ENCODE results near the gene REC8. TPM values are rescaled to one million over a fixed set of nuclear protein-coding genes. Genes with fewer than 3 reads are reported as not detected.

Gene REC8
- total RNA-seq, 1 experiment from 2014 or later = 58.0 TPM

DNA sequence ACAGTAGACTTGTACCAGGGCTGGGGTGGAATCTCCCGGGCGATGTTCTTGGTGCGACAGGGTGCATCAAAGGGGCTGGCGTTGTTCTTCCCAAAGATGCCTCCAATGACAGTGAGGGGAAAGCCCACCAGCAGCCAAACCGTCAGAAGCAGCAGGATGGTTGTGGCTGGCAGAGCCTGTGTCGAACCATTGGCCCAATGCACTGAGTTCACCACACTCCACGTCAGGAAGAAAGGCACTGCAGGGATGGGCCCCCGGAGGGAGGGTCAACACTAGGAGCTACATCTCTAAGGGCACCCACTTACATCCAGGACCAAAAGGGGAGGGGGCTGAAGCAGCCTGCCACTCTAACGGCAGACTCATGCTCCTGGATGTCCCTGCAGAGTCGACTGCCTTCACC lies 18.5 kb downstream of the REC8 start:
- no peak overlapping the region for H3K4ac ChIP-seq (ENCODE audit: low read depth, low read length)
- H3K23ac ChIP-seq (ENCODE audit: insufficient read length, low read depth, low read length) = no peak overlapping the region
- no peaks in the 10 kb centered on the region for H3K27me3 ChIP-seq (ENCODE audit: insufficient read depth, low read length)
- DNase-seq = no peak
- no CpG with 5 or more reads among the region's 10 CpGs for WGBS (ENCODE audit: extremely low coverage, insufficient read length, low lambda C conversion rate)
- no peak overlapping the region for H2AFZ ChIP-seq (ENCODE audit: low read length)
- H3K4me1 Mint-ChIP-seq = peaks cover 22 to 25% of the 10 kb centered on the region in 2 experiments
- H3K9ac ChIP-seq (ENCODE audit: extremely low read depth, insufficient read length, low read length) = no peak overlapping the region
- no peak overlapping the region for H2BK15ac ChIP-seq (ENCODE audit: low read depth, low read length)
- H3K9me3 Mint-ChIP-seq = no peaks in the 10 kb centered on the region
- H3K36me3 Mint-ChIP-seq (ENCODE audit: insufficient read depth in 1 of 3, low read depth in 3 of 3) = peaks cover 17 to 64% (median 52%) of the 10 kb centered on the region in 3 experiments
- H4K5ac ChIP-seq (ENCODE audit: insufficient read length, low read depth, low read length) = no peak overlapping the region
- H3K79me1 ChIP-seq (ENCODE audit: insufficient read depth, low read depth, low read length, poor library complexity, severe bottlenecking) = peaks cover 4% of the 10 kb centered on the region
- no peak overlapping the region for H4K91ac ChIP-seq (ENCODE audit: insufficient read length, low read depth, low read length)
- no peak overlapping the region for H4K8ac ChIP-seq (replicated peaks; ENCODE audit: insufficient read length, low read depth, low read length)
- H2BK5ac ChIP-seq (ENCODE audit: insufficient read length, low read length) = no peak overlapping the region
- no peak overlapping the region for H2BK12ac ChIP-seq (ENCODE audit: insufficient read length, low read depth, low read length)
- H3K27ac Mint-ChIP-seq = no peak overlapping the region
- H3K14ac ChIP-seq (ENCODE audit: insufficient read depth, low read length) = no peak overlapping the region
- no peak overlapping the region for H2BK120ac ChIP-seq (ENCODE audit: low read depth, low read length, poor library complexity, severe bottlenecking)
- H3K79me2 ChIP-seq (ENCODE audit: insufficient read depth, low read length) = no peaks in the 10 kb centered on the region
- no peak overlapping the region for H3T11ph ChIP-seq (ENCODE audit: low read length)
- H3K27ac ChIP-seq (ENCODE audit: insufficient read length, low read depth, low read length) = no peak overlapping the region
- no peaks in the 10 kb centered on the region for H3K27me3 Mint-ChIP-seq (ENCODE audit: low read depth)
- H4K20me1 ChIP-seq (ENCODE audit: control insufficient read depth, insufficient read depth, insufficient read length) = no peaks in the 10 kb centered on the region
- H3K4me3 Mint-ChIP-seq = no peak overlapping the region
- H3K9me3 ChIP-seq (ENCODE audit: control insufficient read depth, low read depth, low read length) = no peaks in the 10 kb centered on the region
- H3K23me2 ChIP-seq (ENCODE audit: insufficient read length, low read depth, low read length, poor library complexity, severe bottlenecking) = no peaks in the 10 kb centered on the region
- TF ChIP-seq, protein P1, sequence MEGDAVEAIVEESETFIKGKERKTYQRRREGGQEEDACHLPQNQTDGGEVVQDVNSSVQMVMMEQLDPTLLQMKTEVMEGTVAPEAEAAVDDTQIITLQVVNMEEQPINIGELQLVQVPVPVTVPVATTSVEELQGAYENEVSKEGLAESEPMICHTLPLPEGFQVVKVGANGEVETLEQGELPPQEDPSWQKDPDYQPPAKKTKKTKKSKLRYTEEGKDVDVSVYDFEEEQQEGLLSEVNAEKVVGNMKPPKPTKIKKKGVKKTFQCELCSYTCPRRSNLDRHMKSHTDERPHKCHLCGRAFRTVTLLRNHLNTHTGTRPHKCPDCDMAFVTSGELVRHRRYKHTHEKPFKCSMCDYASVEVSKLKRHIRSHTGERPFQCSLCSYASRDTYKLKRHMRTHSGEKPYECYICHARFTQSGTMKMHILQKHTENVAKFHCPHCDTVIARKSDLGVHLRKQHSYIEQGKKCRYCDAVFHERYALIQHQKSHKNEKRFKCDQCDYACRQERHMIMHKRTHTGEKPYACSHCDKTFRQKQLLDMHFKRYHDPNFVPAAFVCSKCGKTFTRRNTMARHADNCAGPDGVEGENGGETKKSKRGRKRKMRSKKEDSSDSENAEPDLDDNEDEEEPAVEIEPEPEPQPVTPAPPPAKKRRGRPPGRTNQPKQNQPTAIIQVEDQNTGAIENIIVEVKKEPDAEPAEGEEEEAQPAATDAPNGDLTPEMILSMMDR (conservative IDR thresholded peaks at IDR 0.05) = no peak
- no peaks in the 10 kb centered on the region; the same call in 1 of the 2 replicates for H3K4me1 ChIP-seq (ENCODE audit: insufficient read depth, low read length)
- no peak overlapping the region for H2BK20ac ChIP-seq (ENCODE audit: low read depth, low read length, poor library complexity, severe bottlenecking)
- no peak overlapping the region for H2AK5ac ChIP-seq (ENCODE audit: insufficient read length, low read length)
- H3K56ac ChIP-seq (ENCODE audit: insufficient read length, low read depth, low read length) = no peak overlapping the region
- no peak overlapping the region for H3K4me2 ChIP-seq (ENCODE audit: insufficient read depth, insufficient read length, low read length)
- H3K18ac ChIP-seq (ENCODE audit: insufficient read length, low read depth, low read length) = no peak overlapping the region
